Measurements from ENCODE around the gene FGD1.

FGD1 gene

DNA sequence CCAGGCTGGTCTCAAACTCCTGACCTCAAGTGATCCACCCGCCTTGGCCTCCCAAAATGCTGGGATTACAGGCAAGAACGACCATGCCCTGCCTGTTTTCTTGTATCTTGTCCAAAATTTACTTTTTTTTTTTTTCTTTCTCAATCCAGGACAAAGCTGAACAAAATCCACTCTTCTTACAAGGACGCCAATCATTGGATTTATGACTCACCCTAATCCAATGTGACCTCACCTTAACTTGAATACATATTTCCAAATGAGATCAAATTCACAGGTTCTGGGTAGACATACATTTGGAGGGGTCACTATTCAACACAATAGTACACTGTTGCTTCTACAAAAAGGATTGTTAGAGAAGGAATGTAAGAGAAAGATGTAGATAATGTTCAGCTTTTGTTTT lies 73.9 kb downstream of the FGD1 start:
- no peak overlapping the region for H3K4me3 ChIP-seq
- peaks cover 0 to 8% (median 0%) of the 10 kb centered on the region in 11 experiments; a peak in 6 of 22 replicates for H4K20me1 ChIP-seq
- no peak overlapping the region for H3K9ac ChIP-seq
- H3K27ac ChIP-seq: no peak overlapping the region
- H3K36me3 ChIP-seq: no peaks in the 10 kb centered on the region
- H3K27me3 ChIP-seq: peaks cover 57 to 98% (median 85%) of the 10 kb centered on the region in 11 experiments
- no peak overlapping the region for H3K4me2 ChIP-seq
- H3K4me1 ChIP-seq: no peaks in the 10 kb centered on the region
- TF ChIP-seq Cebpa-rat (IDR thresholded peaks at IDR 0.05): no peak
- peaks cover 0 to 6% (median 0%) of the 10 kb centered on the region in 11 experiments; a peak in 8 of 22 replicates for H3K9me3 ChIP-seq (replicated peaks in 1 of 11)

GRCh38 chrX:54419559-54420302 lies 76.3 kb downstream of the FGD1 start:
- H3K4me2 ChIP-seq: no peak overlapping the region

GRCh38 chrX:54416965-54417364 lies 79.1 kb downstream of the FGD1 start:
- Histone ChIP-seq H3K4me2 (peak overlapping the region in 5 of 11 experiments; percentile 47 to 67 (median 55); a peak in 7 of 22 replicates), H3K9ac (no peak overlapping the region), H3K27ac (no peak overlapping the region), H3K27me3 (peaks cover 86 to 100% (median 98%) of the 10 kb centered on the region in 11 experiments), H4K20me1 (peaks cover 0 to 34% (median 5%) of the 10 kb centered on the region in 11 experiments; a peak in 9 of 22 replicates), H3K4me1 (peaks cover 0 to 38% (median 28%) of the 10 kb centered on the region in 10 experiments; a peak in 16 of 20 replicates), H3K9me3 (replicated peaks in 1 of 11) (peaks cover 0 to 16% (median 0%) of the 10 kb centered on the region in 11 experiments; a peak in 10 of 22 replicates), H3K36me3 (no peaks in the 10 kb centered on the region), H3K4me3 (no peak overlapping the region)
- no peak for TF ChIP-seq Cebpa-rat (IDR thresholded peaks at IDR 0.05)

More at GRCh38 chrX:54419559-54420302, 76.3 kb downstream of the FGD1 start:
- Histone ChIP-seq H3K4me3 (no peak overlapping the region), H4K20me1 (peaks cover 0 to 17% (median 0%) of the 10 kb centered on the region in 11 experiments; a peak in 7 of 22 replicates), H3K36me3 (no peaks in the 10 kb centered on the region), H3K9ac (no peak overlapping the region), H3K27me3 (peaks cover 77 to 98% (median 88%) of the 10 kb centered on the region in 11 experiments), H3K4me1 (peaks cover 0 to 22% (median 18%) of the 10 kb centered on the region in 10 experiments; a peak in 16 of 20 replicates), H3K27ac (no peak overlapping the region), H3K9me3 (replicated peaks in 1 of 11) (peaks cover 0 to 16% (median 0%) of the 10 kb centered on the region in 11 experiments; a peak in 10 of 22 replicates)
- TF ChIP-seq Cebpa-rat (IDR thresholded peaks at IDR 0.05): no peak

GRCh38 chrX:54415534-54416350 lies 80.3 kb downstream of the FGD1 start:
- Histone ChIP-seq H3K36me3 (no peaks in the 10 kb centered on the region), H4K20me1 (peaks cover 0 to 37% (median 5%) of the 10 kb centered on the region in 11 experiments; a peak in 9 of 22 replicates), H3K9ac (no peak overlapping the region), H3K9me3 (replicated peaks in 1 of 11) (peaks cover 0 to 16% (median 0%) of the 10 kb centered on the region in 11 experiments; a peak in 10 of 22 replicates), H3K4me1 (peaks cover 0 to 38% (median 29%) of the 10 kb centered on the region in 10 experiments; a peak in 16 of 20 replicates), H3K27me3 (peaks cover 86 to 100% (median 98%) of the 10 kb centered on the region in 11 experiments), H3K4me2 (peak overlapping the region; percentile 35 to 72 (median 55)), H3K27ac (peak overlapping the region in 3 of 11 experiments; percentile 11 to 48 (median 29); a peak in 4 of 22 replicates), H3K4me3 (peak overlapping the region in 1 of 10 experiments; percentile 14; a peak in 1 of 20 replicates)
- TF ChIP-seq Cebpa-rat (IDR thresholded peaks at IDR 0.05): no peak

- Histone ChIP-seq H3K36me3 (no peaks in the 10 kb centered on the region), H3K9ac (peak overlapping the region in 2 of 11 experiments; percentile 15 to 47; a peak in 1 of 22 replicates), H4K20me1 (peaks cover 0 to 40% (median 3%) of the 10 kb centered on the region in 11 experiments; a peak in 9 of 22 replicates), H3K27ac (peak overlapping the region in 4 of 11 experiments; percentile 57 to 69 (median 64); a peak in 8 of 22 replicates), H3K4me1 (peaks cover 0 to 48% (median 34%) of the 10 kb centered on the region in 10 experiments; a peak in 16 of 20 replicates), H3K4me3 (no peak overlapping the region), H3K4me2 (peak overlapping the region in 8 of 11 experiments; percentile 33 to 67 (median 56); a peak in 15 of 22 replicates), H3K27me3 (peaks cover 79 to 100% (median 96%) of the 10 kb centered on the region in 11 experiments), H3K9me3 (replicated peaks in 1 of 11) (peaks cover 0 to 16% (median 0%) of the 10 kb centered on the region in 11 experiments; a peak in 10 of 22 replicates)
- TF ChIP-seq Cebpa-rat (IDR thresholded peaks at IDR 0.05): peak in 5 of 11 experiments; percentile 57 to 75 (median 64); a peak in 10 of 22 replicates
These were observed 82.3 kb downstream of the FGD1 start for GRCh38 chrX:54413753-54414152.

DNA sequence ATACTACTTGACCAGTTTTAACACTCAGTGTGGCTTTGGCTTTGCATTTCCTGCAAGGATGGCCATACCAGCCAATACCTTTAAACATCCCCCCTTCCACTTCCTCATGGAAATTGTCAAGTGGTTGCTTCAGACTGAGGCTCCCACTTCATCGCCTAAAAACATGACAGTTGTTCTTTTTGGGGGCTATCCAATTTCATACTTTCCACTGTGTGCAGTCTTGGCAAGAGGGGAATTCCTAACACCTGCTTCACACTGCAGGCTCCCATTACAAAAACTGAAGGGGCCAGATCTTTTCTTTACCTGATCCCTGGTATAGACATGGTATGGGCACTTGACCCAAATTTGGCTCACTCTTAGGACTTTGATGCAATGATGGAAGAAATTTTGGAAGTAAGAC lies 84.3 kb downstream of the FGD1 start:
- Histone ChIP-seq H3K36me3 (no peaks in the 10 kb centered on the region), H3K4me1 (peaks cover 0 to 54% (median 38%) of the 10 kb centered on the region in 10 experiments; a peak in 16 of 20 replicates), H3K9me3 (replicated peaks in 1 of 11) (peaks cover 0 to 6% (median 0%) of the 10 kb centered on the region in 11 experiments; a peak in 10 of 22 replicates), H4K20me1 (peaks cover 0 to 48% (median 3%) of the 10 kb centered on the region in 11 experiments; a peak in 9 of 22 replicates), H3K27ac (no peak overlapping the region), H3K4me3 (no peak overlapping the region), H3K27me3 (peaks cover 74 to 100% (median 95%) of the 10 kb centered on the region in 11 experiments), H3K4me2 (no peak overlapping the region), H3K9ac (no peak overlapping the region)
- TF ChIP-seq Cebpa-rat (IDR thresholded peaks at IDR 0.05): no peak

DNA sequence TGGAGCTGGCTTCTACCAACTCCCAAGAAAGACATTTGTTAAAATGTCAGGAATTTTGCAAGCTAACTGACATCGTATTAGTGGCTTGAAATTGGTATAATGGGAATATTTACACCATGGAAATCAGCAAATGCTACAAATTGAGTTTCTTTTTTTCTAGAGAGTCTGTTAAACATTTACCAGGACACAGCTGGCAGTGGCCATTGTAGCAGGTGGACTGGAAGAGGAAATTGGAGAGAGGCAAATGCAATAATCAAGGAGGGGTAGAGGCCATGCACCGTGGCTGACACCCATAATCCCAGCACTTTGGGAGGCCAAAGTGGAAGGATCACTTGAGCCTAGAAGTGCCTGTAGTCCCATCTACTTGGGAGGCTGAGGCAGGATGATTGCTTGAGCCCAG lies 88.8 kb downstream of the FGD1 start:
- no peak for TF ChIP-seq Cebpa-rat (IDR thresholded peaks at IDR 0.05)

DNA sequence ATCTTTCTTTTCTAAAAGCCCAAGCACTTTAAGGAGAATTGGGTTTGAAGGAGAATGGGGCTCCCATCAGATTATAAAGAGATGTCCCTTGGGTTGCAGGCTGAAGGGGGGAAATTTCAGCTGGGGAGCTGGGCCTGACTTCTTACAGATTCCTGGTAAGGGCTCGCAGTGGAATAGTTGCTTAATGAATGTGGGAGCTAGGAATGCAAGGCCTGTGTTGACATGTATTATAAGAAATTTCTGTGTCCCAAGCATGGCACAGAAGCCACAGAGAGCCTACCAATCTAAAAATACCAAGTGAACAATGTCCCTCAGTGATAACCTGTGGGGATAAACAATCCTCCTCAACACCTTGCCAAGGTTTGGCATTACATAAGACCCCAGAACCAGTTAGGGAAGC lies 98.9 kb downstream of the FGD1 start:
- no peaks in the 10 kb centered on the region for H4K20me1 ChIP-seq
- H3K4me3 ChIP-seq: no peak overlapping the region
- no peak overlapping the region for H3K9ac ChIP-seq
- H3K9me3 ChIP-seq (replicated peaks in 1 of 11): no peaks in the 10 kb centered on the region
- H3K27me3 ChIP-seq: peaks cover 0 to 23% (median 6%) of the 10 kb centered on the region in 11 experiments; a peak in 17 of 22 replicates
- no peaks in the 10 kb centered on the region for H3K36me3 ChIP-seq
- no peak overlapping the region for H3K27ac ChIP-seq
- no peaks in the 10 kb centered on the region for H3K4me1 ChIP-seq
- no peak overlapping the region for H3K4me2 ChIP-seq
- no peak for TF ChIP-seq Cebpa-rat (IDR thresholded peaks at IDR 0.05)

More for the DNA sequence above, 88.8 kb downstream of the FGD1 start:
- no peak overlapping the region for H3K27ac ChIP-seq
- no peak overlapping the region for H3K4me3 ChIP-seq
- no peak overlapping the region for H3K4me2 ChIP-seq
- peaks cover 0 to 30% (median 0%) of the 10 kb centered on the region in 11 experiments; a peak in 6 of 22 replicates for H4K20me1 ChIP-seq
- no peak overlapping the region for H3K9ac ChIP-seq
- H3K36me3 ChIP-seq: no peaks in the 10 kb centered on the region
- H3K4me1 ChIP-seq: peaks cover 0 to 25% (median 14%) of the 10 kb centered on the region in 10 experiments; a peak in 14 of 20 replicates
- peaks cover 65 to 98% (median 90%) of the 10 kb centered on the region in 11 experiments for H3K27me3 ChIP-seq
- H3K9me3 ChIP-seq (replicated peaks in 1 of 11): no peaks in the 10 kb centered on the region

Measured in BLaER1 treated with 17β-estradiol and CSF1 and Interleukin-3, amounts not matched to agents 10 nM and 100 nM (cell line).